Panc1 (cell line): ENCODE measurements around the gene CMTM8. TPM values are rescaled to one million over a fixed set of nuclear protein-coding genes. Genes with fewer than 3 reads are reported as not detected.
"Not testable (repeated sequence)": the region's sequence is repeated elsewhere in the genome, so short reads cannot be mapped to it uniquely, and the experiment has no call there.

ENCODE experiments used
- ATAC-seq: fragments of 200-7000 bp; cut with Tn5 transposase; 2 replicates; pipeline ENCODE4 v1.9.1; 2020; ENCODE audit warnings: mild to moderate bottlenecking, moderate library complexity
- Bru-seq: library from RNA; stranded (reverse); fragments of 400-500 nt; gene quantifications from one replicate; lab custom pipeline; 2021; lab: Mats Ljungman, UMichigan
- BruChase-seq, 2 experiments: library from RNA; stranded (reverse); fragments of 400-500 nt; gene quantifications; one replicate each; lab custom pipeline; 2021; lab: Mats Ljungman, UMichigan
- BruUV-seq: library from RNA; stranded (reverse); fragments of 400-500 nt; replicated peaks from 2 replicates; lab custom pipeline; 2021; lab: Mats Ljungman, UMichigan
- CTCF ChIA-PET: fragments of 300-600 bp; sonication (Branson Sonifier 250); formaldehyde crosslinking; loops from one replicate; lab custom pipeline; 2022; ENCODE audit warnings: antibody characterized with exemption; lab: Charles Lee
- POLR2A ChIA-PET: fragments of 300-600 bp; sonication (Branson Sonifier 250); formaldehyde crosslinking; loops from one replicate; lab custom pipeline; 2022; ENCODE audit warnings: antibody characterized with exemption; lab: Charles Lee
- DNase-seq: peaks from one replicate; pipeline ENCODE4 v3.0.0-alpha.2; 2010; ENCODE audit warnings: low read depth, low spot score
- H3K27ac ChIP-seq: 2 replicates; pipeline ENCODE4 v1.5.1; 2011; ENCODE audit warnings: mild to moderate bottlenecking, low read length, inconsistent platforms
- H3K27me3 ChIP-seq: fragments of 200-500 bp; sonication (Bioruptor generic); 2 replicates; pipeline ENCODE4 v1.6.0; 2014; ENCODE audit warnings: low read length, inconsistent platforms; ENCODE audit not compliant: control insufficient read depth, insufficient read depth
- H3K36me3 ChIP-seq: fragments of 200-500 bp; sonication (Bioruptor generic); 2 replicates; pipeline ENCODE4 v1.5.1; 2014; ENCODE audit warnings: inconsistent platforms, mild to moderate bottlenecking, low read length, moderate library complexity; ENCODE audit not compliant: control insufficient read depth, insufficient read depth
- H3K4me1 ChIP-seq: 2 replicates; pipeline ENCODE4 v1.5.1; 2011; ENCODE audit warnings: inconsistent platforms, mild to moderate bottlenecking, low read length, moderate library complexity; ENCODE audit not compliant: control insufficient read depth, insufficient read depth
- H3K4me3 ChIP-seq, 2 experiments: 2 replicates each; pipeline ENCODE4 v1.5.1; 2011 to 2012; ENCODE audit warnings: low read depth in 2 of 2, low read length in 2 of 2, mild to moderate bottlenecking in 2 of 2, inconsistent platforms in 1 of 2, moderate library complexity in 1 of 2
- H3K9me3 ChIP-seq: fragments of 200-500 bp; sonication (Bioruptor generic); 2 replicates; pipeline ENCODE4 v1.5.1; 2014; ENCODE audit warnings: low read depth, mild to moderate bottlenecking, inconsistent platforms, low read length, moderate library complexity; ENCODE audit not compliant: control insufficient read depth, insufficient read depth
- POLR2AphosphoS5 ChIP-seq: IDR thresholded peaks from 2 replicates; pipeline ENCODE4 v1.6.1; 2012; ENCODE audit warnings: mild to moderate bottlenecking, low read depth, low read length, moderate library complexity
- SIN3A ChIP-seq: IDR thresholded peaks from 2 replicates; pipeline ENCODE4 v1.6.1; 2012; ENCODE audit warnings: low read depth, mild to moderate bottlenecking, low read length, moderate library complexity, borderline replicate concordance; ENCODE audit not compliant: insufficient read depth
- in situ Hi-C: cut with HindIII; loops from 2 replicates; pipeline ENCODE4 v1.10.0; 2016; ENCODE audit warnings: low sequenced_read_pairs, low pct_unique_long_range_greater_than_20kb
- intact Hi-C: fragments of 100-400 bp; cut with micrococcal nuclease; formaldehyde crosslinking; loops from one replicate; pipeline ENCODE4 v1.10.0; 2022; ENCODE audit not compliant: unreplicated experiment
- long read RNA-seq: library from polyadenylated mRNA; unstranded; transcript quantifications from one replicate; pipeline ENCODE4 v2.0.0, GENCODE V29; 2021; ENCODE audit not compliant: unreplicated experiment
- polyA plus RNA-seq: library from polyadenylated mRNA; unstranded; fragments of >200 nt; gene quantifications from one replicate; pipeline ENCODE4 v1.2.1, GENCODE V29; 2012; ENCODE audit warnings: missing spikeins; ENCODE audit not compliant: insufficient read length
- total RNA-seq: library from RNA; stranded (reverse); gene quantifications from one replicate; pipeline ENCODE4 v1.2.1, GENCODE V29; 2021; ENCODE audit not compliant: unreplicated experiment
- TF ChIP-seq, protein P1 (sequence below), 2 experiments: IDR thresholded peaks; 2 replicates each; pipeline ENCODE4 v1.6.1; 2011 to 2012; ENCODE audit warnings: low read depth in 2 of 2, control low read depth in 1 of 2, low read length in 1 of 2, mild to moderate bottlenecking in 1 of 2, moderate library complexity in 1 of 2; ENCODE audit not compliant: insufficient read depth in 1 of 2
- TF ChIP-seq, protein P2 (sequence below): fragments of 450-650 bp; IDR thresholded peaks from 2 replicates; pipeline ENCODE4 v1.5.1; 2017; ENCODE audit warnings: mild to moderate bottlenecking

Gene CMTM8, protein sequence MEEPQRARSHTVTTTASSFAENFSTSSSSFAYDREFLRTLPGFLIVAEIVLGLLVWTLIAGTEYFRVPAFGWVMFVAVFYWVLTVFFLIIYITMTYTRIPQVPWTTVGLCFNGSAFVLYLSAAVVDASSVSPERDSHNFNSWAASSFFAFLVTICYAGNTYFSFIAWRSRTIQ
- total RNA-seq (9.8 TPM), Bru-seq, nascent RNA (percentile 62 among the genes with signal in this experiment), BruChase-seq, experiment 1, labeled RNA remaining after a 2-hour chase (percentile 59 among the genes with signal in this experiment), BruChase-seq, experiment 2, labeled RNA remaining after a 6-hour chase (percentile 64 among the genes with signal in this experiment)
- 10.1 TPM for polyA plus RNA-seq
- long read RNA-seq, transcript CMTM8-201 (4 exons, 1,174 nt) = major isoform, 15 of 19 reads
- long read RNA-seq, partial matches to known transcripts = 1 of 19 reads
- long read RNA-seq, other reads (novel, unspliced or antisense) = 1 of 19 reads

DNA sequence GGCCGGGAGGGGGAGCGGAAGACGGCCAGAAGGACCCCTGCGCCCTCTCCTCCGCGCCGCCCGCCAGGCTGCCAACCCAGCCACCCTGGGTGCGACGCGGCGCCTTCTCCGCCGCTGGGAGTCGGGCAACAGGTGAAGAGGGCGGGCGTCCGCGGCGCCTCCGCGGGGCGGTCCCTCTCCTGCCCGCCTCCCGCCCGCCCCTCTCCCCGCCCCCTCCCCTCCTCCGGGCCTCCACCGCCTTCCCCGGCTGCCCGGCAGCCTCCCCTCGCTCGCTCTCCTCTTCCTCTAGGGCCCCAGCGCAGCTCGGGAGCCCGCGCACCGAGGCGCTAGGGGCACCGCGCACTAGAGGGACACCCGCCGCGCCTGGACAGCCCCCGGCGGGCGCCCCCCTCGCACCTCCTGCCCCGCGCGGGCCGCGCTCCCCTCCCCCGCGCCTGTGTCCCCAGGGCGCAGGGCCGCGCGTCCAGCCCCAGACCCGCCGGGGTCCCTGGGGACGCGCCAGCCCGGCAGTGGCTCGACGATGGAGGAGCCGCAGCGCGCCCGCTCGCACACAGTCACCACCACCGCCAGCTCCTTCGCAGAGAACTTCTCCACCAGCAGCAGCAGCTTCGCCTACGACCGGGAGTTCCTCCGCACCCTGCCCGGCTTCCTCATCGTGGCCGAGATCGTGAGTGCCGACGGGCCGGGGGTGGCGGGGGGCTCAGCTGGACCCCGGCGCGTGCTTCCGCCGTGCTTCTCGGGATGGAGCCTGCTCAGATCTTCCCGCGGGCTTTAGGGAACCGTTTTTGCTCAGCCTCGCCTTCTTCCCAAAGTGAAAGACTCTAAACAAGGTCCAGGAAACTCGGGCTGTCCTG lies at the start of gene CMTM8:
CMTM8 (plus strand) TSS at position 228 of the 854 bp plus-strand sequence; CDS start at position 521, 293 bp downstream.
- CTCF ChIA-PET = no interaction called here
- TF ChIP-seq POLR2AphosphoS5 (no peak), SIN3A (0 out of 2 replicates have a peak, but pooled peaks have one; percentile 21)
- TF ChIP-seq, protein P1, sequence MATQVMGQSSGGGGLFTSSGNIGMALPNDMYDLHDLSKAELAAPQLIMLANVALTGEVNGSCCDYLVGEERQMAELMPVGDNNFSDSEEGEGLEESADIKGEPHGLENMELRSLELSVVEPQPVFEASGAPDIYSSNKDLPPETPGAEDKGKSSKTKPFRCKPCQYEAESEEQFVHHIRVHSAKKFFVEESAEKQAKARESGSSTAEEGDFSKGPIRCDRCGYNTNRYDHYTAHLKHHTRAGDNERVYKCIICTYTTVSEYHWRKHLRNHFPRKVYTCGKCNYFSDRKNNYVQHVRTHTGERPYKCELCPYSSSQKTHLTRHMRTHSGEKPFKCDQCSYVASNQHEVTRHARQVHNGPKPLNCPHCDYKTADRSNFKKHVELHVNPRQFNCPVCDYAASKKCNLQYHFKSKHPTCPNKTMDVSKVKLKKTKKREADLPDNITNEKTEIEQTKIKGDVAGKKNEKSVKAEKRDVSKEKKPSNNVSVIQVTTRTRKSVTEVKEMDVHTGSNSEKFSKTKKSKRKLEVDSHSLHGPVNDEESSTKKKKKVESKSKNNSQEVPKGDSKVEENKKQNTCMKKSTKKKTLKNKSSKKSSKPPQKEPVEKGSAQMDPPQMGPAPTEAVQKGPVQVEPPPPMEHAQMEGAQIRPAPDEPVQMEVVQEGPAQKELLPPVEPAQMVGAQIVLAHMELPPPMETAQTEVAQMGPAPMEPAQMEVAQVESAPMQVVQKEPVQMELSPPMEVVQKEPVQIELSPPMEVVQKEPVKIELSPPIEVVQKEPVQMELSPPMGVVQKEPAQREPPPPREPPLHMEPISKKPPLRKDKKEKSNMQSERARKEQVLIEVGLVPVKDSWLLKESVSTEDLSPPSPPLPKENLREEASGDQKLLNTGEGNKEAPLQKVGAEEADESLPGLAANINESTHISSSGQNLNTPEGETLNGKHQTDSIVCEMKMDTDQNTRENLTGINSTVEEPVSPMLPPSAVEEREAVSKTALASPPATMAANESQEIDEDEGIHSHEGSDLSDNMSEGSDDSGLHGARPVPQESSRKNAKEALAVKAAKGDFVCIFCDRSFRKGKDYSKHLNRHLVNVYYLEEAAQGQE (IDR thresholded peaks at IDR 0.05; ENCODE audit: insufficient read depth in 1 of 2, low read depth in 2 of 2, low read length in 1 of 2) = no peak
- TF ChIP-seq, protein P2, sequence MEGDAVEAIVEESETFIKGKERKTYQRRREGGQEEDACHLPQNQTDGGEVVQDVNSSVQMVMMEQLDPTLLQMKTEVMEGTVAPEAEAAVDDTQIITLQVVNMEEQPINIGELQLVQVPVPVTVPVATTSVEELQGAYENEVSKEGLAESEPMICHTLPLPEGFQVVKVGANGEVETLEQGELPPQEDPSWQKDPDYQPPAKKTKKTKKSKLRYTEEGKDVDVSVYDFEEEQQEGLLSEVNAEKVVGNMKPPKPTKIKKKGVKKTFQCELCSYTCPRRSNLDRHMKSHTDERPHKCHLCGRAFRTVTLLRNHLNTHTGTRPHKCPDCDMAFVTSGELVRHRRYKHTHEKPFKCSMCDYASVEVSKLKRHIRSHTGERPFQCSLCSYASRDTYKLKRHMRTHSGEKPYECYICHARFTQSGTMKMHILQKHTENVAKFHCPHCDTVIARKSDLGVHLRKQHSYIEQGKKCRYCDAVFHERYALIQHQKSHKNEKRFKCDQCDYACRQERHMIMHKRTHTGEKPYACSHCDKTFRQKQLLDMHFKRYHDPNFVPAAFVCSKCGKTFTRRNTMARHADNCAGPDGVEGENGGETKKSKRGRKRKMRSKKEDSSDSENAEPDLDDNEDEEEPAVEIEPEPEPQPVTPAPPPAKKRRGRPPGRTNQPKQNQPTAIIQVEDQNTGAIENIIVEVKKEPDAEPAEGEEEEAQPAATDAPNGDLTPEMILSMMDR = no peak
- Histone ChIP-seq H3K27ac (peak within 1 kb of the TSS; percentile 78), H3K27me3 (no peaks in the 10 kb centered on the region; the same call in 1 of the 2 replicates), H3K36me3 (peaks cover 2% of the 10 kb centered on the region; the same call in 1 of the 2 replicates), H3K4me3 (peak within 1 kb of the TSS; percentile 73 to 75), H3K4me1 (peaks cover 4% of the 10 kb centered on the region), H3K9me3 (peaks cover 4% of the 10 kb centered on the region; the same call in 1 of the 2 replicates)
- no peak for DNase-seq
- peak; percentile 92 for ATAC-seq
- BruUV-seq = no TSS peak
- intact Hi-C loops (no loop called here), in situ Hi-C loops (no loop called here)
- POLR2A ChIA-PET = no interaction called here

DNA sequence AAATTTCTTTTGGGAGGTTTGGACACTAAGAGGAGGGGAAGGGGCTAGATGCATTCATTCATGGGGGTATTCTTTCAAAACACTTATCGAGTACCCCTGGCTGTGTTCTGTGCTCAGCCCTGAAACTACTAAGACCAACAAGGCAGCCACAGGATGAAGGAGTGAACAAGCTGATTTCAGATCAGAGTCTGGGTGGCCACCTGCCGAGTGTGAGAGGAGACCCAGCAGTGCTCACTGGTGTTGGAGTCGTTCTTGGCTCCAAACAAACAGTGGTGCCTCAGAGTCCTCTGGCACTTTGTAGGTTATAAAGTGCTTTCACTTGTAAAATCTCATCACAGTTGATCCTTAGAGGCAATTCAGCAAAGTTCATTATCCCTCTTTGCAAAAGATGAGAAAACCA lies 48.8 kb upstream of the CMTM8 start:
- H3K4me1 ChIP-seq = no peaks in the 10 kb centered on the region
- intact Hi-C loops (no loop called here), in situ Hi-C loops (no loop called here)
- no peaks in the 10 kb centered on the region for H3K9me3 ChIP-seq
- no peaks in the 10 kb centered on the region for H3K36me3 ChIP-seq
- no peak overlapping the region for H3K4me3 ChIP-seq
- TF ChIP-seq, protein P1 (IDR thresholded peaks at IDR 0.05; ENCODE audit: insufficient read depth in 1 of 2, low read depth in 2 of 2, low read length in 1 of 2) = no peak
- TF ChIP-seq POLR2AphosphoS5 = no peak
- no TSS peak for BruUV-seq
- H3K27ac ChIP-seq = no peak overlapping the region
- ChIA-PET CTCF (no interaction called here), POLR2A (no interaction called here)
- no peak for ATAC-seq
- no peaks in the 10 kb centered on the region for H3K27me3 ChIP-seq
- DNase-seq = no peak

DNA sequence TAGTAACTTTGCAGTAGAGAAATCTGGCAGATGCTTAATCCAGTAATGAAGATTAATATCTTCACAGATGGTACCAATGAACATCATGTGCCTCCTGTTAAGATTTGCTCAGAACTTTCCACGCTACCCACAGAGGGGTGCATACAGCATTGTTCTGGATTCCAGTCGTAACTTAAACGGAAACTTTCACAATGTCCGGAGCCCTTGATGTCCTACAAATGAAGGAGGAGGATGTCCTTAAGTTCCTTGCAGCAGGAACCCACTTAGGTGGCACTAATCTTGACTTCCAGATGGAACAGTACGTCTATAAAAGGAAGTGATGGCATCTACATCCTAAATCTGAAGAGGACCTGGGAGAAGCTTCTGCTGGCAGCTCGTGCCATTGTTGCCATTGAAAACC lies 47.9 kb upstream of the CMTM8 start:
- H3K27me3 ChIP-seq, H3K4me3 ChIP-seq, H3K27ac ChIP-seq, in situ Hi-C loops, DNase-seq, intact Hi-C loops, H3K4me1 ChIP-seq, POLR2A ChIA-PET, ATAC-seq, H3K36me3 ChIP-seq, CTCF ChIA-PET, BruUV-seq, H3K9me3 ChIP-seq: not testable (repeated sequence)
